A673 (cell line): Measurements from ENCODE around the gene SLC31A2. TPM values are rescaled to one million over a fixed set of nuclear protein-coding genes. Genes with fewer than 3 reads are reported as not detected.

Source experiments
- BruUV-seq: library from RNA; stranded (reverse); fragments of 400-500 nt; replicated peaks from 2 replicates; lab custom pipeline; 2021; lab: Mats Ljungman, UMichigan
- CTCF ChIA-PET: fragments of 300-600 bp; sonication (Branson Sonifier 250); formaldehyde crosslinking; loops from one replicate; lab custom pipeline; 2022; ENCODE audit warnings: antibody characterized with exemption; lab: Charles Lee
- POLR2A ChIA-PET: fragments of 300-600 bp; sonication (Branson Sonifier 250); formaldehyde crosslinking; loops from one replicate; lab custom pipeline; 2022; ENCODE audit warnings: antibody characterized with exemption; ENCODE audit not compliant: low non-redundant PET; lab: Charles Lee
- DNase-seq: peaks from one replicate; pipeline ENCODE4 v3.0.0-alpha.2; 2015; ENCODE audit warnings: low spot score
- H3K27ac ChIP-seq: fragments of 200-600 bp; sonication (generic); 2 replicates; pipeline ENCODE4 v1.5.1; 2016; ENCODE audit warnings: mixed run types, low read depth, mild to moderate bottlenecking, mixed read lengths, antibody characterized with exemption, low read length; ENCODE audit not compliant: poor library complexity, severe bottlenecking
- H3K27me3 ChIP-seq: fragments of 200-600 bp; sonication (generic); replicated peaks from 2 replicates; pipeline ENCODE4 v1.6.1; 2017; ENCODE audit warnings: mixed run types, low read depth, mild to moderate bottlenecking, mixed read lengths, antibody characterized with exemption, low read length; ENCODE audit not compliant: insufficient read depth, poor library complexity
- H3K36me3 ChIP-seq: fragments of 200-600 bp; sonication (generic); 2 replicates; pipeline ENCODE4 v1.6.1; 2016; ENCODE audit warnings: mixed run types, mild to moderate bottlenecking, mixed read lengths, antibody characterized with exemption, low read length; ENCODE audit not compliant: insufficient read depth, poor library complexity, severe bottlenecking
- H3K4me1 ChIP-seq: fragments of 200-600 bp; sonication (generic); 2 replicates; pipeline ENCODE4 v1.6.1; 2017; ENCODE audit warnings: mixed run types, mild to moderate bottlenecking, mixed read lengths, antibody characterized with exemption, low read length; ENCODE audit not compliant: insufficient read depth, poor library complexity, severe bottlenecking
- H3K4me3 ChIP-seq: fragments of 200-600 bp; sonication (generic); 2 replicates; pipeline ENCODE4 v1.5.1; 2016; ENCODE audit warnings: low read depth, mixed run types, mild to moderate bottlenecking, mixed read lengths, low read length; ENCODE audit not compliant: poor library complexity, severe bottlenecking
- H3K9me3 ChIP-seq: fragments of 200-600 bp; sonication (generic); 2 replicates; pipeline ENCODE4 v1.6.1; 2016; ENCODE audit warnings: mixed run types, low read depth, mild to moderate bottlenecking, mixed read lengths, antibody characterized with exemption, low read length; ENCODE audit not compliant: poor library complexity, severe bottlenecking
- EZH2 ChIP-seq: fragments of 200-600 bp; sonication (generic); IDR thresholded peaks from 2 replicates; pipeline ENCODE4 v1.6.1; 2017; ENCODE audit warnings: borderline replicate concordance, low read depth, mild to moderate bottlenecking, mixed read lengths, antibody characterized with exemption, low read length; ENCODE audit not compliant: poor library complexity, severe bottlenecking
- intact Hi-C: fragments of 100-400 bp; cut with micrococcal nuclease; formaldehyde crosslinking; loops from one replicate; pipeline ENCODE4 v1.10.0; 2022; ENCODE audit not compliant: unreplicated experiment
- total RNA-seq: library from RNA; stranded (reverse); gene quantifications from 2 replicates; pipeline ENCODE4 v1.2.3, GENCODE V29; 2021
- TF ChIP-seq, protein P1 (sequence below): fragments of 300-800, 200-600 bp; sonication (generic); conservative IDR thresholded peaks from 2 replicates; pipeline ENCODE4 v1.5.1; 2017; ENCODE audit warnings: low read depth, mild to moderate bottlenecking, antibody characterized with exemption, low read length, moderate library complexity, mixed read lengths

Gene SLC31A2
- total RNA-seq, 1 experiment from 2014 or later = 2.8 TPM

DNA sequence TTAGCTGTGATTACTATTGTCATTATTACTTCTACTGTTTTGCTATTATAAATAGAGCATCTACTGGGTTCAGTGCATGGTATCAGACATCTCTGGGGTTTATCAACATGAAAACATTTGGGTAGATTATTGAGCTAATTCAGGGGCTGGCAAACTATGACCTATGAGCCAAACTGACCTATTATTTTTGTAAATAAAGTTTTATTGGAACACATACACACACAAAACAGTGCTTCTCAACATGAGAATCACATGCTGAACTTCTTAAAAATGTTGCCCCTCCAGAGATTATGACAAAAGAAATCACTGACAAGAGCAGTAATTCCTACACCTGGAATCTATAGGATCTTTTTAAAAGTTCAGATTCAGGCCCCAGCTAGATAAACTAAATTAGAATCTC lies 30.4 kb downstream of the SLC31A2 start:
- no TSS peak for BruUV-seq
- intact Hi-C loops = no loop called here
- Histone ChIP-seq H3K4me1 (no peaks in the 10 kb centered on the region), H3K4me3 (no peak overlapping the region), H3K36me3 (peaks cover 86% of the 10 kb centered on the region), H3K27me3 (no peaks in the 10 kb centered on the region), H3K27ac (no peak overlapping the region), H3K9me3 (no peaks in the 10 kb centered on the region)
- no peak for DNase-seq
- ChIA-PET CTCF (no interaction called here), POLR2A (no interaction called here)
- no peak for TF ChIP-seq EZH2
- TF ChIP-seq, protein P1, sequence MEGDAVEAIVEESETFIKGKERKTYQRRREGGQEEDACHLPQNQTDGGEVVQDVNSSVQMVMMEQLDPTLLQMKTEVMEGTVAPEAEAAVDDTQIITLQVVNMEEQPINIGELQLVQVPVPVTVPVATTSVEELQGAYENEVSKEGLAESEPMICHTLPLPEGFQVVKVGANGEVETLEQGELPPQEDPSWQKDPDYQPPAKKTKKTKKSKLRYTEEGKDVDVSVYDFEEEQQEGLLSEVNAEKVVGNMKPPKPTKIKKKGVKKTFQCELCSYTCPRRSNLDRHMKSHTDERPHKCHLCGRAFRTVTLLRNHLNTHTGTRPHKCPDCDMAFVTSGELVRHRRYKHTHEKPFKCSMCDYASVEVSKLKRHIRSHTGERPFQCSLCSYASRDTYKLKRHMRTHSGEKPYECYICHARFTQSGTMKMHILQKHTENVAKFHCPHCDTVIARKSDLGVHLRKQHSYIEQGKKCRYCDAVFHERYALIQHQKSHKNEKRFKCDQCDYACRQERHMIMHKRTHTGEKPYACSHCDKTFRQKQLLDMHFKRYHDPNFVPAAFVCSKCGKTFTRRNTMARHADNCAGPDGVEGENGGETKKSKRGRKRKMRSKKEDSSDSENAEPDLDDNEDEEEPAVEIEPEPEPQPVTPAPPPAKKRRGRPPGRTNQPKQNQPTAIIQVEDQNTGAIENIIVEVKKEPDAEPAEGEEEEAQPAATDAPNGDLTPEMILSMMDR = no peak

DNA sequence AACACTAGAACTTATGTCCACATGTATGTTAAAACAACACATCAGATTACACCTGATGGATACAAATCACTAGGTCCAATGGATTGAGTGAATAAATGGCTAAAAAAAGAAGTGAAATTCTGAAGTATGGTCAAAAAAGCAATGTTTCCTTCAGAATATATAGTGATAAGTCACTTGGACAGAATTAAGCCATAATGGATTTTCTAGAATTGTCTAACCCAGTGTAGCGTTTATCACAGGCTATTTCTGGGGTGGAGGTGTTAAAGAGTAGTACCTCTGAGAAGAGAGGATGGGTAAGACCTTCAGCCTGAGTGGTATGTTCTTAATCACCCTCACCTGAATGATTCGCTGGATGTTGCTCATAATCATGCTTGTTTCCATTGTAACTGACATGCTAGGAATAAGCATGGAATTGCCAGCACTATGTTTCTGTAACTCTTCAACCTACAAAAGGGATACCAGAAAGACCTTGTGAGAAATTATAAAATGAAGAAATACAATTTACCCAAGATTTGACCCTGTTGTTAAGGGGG lies 33.2 kb downstream of the SLC31A2 start:
- intact Hi-C loops = no loop called here
- DNase-seq = no peak
- H3K4me1 ChIP-seq = no peaks in the 10 kb centered on the region
- peaks cover 71% of the 10 kb centered on the region for H3K36me3 ChIP-seq
- ChIA-PET POLR2A (no interaction called here), CTCF (no interaction called here)
- H3K4me3 ChIP-seq = no peak overlapping the region
- BruUV-seq = no TSS peak
- no peaks in the 10 kb centered on the region for H3K9me3 ChIP-seq
- TF ChIP-seq EZH2 = no peak
- TF ChIP-seq, protein P1 = no peak
- no peak overlapping the region for H3K27ac ChIP-seq
- H3K27me3 ChIP-seq = no peaks in the 10 kb centered on the region

DNA sequence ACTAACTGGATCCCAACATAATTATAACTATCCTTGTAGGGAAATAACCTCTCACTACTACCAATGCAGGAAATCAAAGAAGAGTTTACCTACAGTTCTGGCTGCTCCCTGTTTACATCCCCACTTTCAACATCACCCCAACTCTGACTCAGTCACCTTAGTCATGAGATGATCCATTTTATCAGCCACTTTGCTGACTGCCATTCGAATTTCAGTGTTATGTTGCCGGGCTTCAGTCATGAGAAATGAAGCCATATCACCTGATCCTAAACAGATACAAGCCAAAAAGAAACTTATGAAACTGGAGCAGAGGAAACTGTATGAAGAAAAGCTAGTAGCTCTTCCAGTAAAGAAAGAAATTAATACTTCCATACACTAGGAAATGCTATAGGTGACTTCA lies 33.7 kb downstream of the SLC31A2 start:
- Histone ChIP-seq H3K4me3 (no peak overlapping the region), H3K27ac (no peak overlapping the region), H3K9me3 (no peaks in the 10 kb centered on the region), H3K36me3 (peaks cover 71% of the 10 kb centered on the region), H3K4me1 (no peaks in the 10 kb centered on the region), H3K27me3 (no peaks in the 10 kb centered on the region)
- ChIA-PET CTCF (no interaction called here), POLR2A (no interaction called here)
- TF ChIP-seq, protein P1 = no peak
- no peak for TF ChIP-seq EZH2
- intact Hi-C loops = no loop called here
- BruUV-seq = no TSS peak
- DNase-seq = no peak
